Measurements from ENCODE around the gene SCGB1C1.

DNA sequence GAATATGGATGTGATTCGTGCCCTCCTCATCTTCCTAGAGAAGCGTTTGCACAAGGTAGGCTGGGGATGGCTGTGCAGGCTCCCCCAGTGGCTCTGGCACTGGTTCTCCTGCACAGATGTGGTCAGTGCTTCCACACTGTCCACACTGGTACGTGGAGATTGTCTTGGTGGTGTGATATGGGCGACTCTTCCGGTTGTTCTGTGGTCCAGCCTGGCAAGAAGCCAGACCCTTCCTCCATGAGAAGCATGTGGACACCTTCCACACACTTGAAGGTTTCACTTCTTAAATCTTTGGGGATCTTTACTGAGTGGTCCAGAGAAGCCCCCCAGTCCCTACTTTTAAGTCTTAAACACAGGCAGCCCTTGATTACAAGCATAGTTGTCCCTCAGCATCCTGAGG is 18.4 kb downstream of the SCGB1C1 start:
- TF ChIP-seq, protein P1, sequence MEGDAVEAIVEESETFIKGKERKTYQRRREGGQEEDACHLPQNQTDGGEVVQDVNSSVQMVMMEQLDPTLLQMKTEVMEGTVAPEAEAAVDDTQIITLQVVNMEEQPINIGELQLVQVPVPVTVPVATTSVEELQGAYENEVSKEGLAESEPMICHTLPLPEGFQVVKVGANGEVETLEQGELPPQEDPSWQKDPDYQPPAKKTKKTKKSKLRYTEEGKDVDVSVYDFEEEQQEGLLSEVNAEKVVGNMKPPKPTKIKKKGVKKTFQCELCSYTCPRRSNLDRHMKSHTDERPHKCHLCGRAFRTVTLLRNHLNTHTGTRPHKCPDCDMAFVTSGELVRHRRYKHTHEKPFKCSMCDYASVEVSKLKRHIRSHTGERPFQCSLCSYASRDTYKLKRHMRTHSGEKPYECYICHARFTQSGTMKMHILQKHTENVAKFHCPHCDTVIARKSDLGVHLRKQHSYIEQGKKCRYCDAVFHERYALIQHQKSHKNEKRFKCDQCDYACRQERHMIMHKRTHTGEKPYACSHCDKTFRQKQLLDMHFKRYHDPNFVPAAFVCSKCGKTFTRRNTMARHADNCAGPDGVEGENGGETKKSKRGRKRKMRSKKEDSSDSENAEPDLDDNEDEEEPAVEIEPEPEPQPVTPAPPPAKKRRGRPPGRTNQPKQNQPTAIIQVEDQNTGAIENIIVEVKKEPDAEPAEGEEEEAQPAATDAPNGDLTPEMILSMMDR (IDR thresholded peaks at IDR 0.05 in 2 of 3, conservative IDR thresholded peaks at IDR 0.05 in 1 of 3; ENCODE audit: borderline replicate concordance in 1 of 3, insufficient read depth in 1 of 3, low read depth in 2 of 3, low read length in 2 of 3), result no peak
- TF ChIP-seq POLR2A (IDR thresholded peaks at IDR 0.05; ENCODE audit: borderline replicate concordance, extremely low read depth, insufficient read depth, insufficient read length) (no peak), EZH2phosphoT487 (IDR thresholded peaks at IDR 0.05; ENCODE audit: borderline replicate concordance) (no peak), JUND (IDR thresholded peaks at IDR 0.05) (no peak)
